ENCODE measurements around the gene MTNR1A. TPM values are rescaled to one million over a fixed set of nuclear protein-coding genes. Genes with fewer than 3 reads are reported as not detected.
"Not testable (repeated sequence)": the region's sequence is repeated elsewhere in the genome, so short reads cannot be mapped to it uniquely, and the experiment has no call there.

The MTNR1A gene
- total and polyA plus RNA-seq, 7 donors, result 1.6 to 3.1 TPM; not detected in 5

DNA sequence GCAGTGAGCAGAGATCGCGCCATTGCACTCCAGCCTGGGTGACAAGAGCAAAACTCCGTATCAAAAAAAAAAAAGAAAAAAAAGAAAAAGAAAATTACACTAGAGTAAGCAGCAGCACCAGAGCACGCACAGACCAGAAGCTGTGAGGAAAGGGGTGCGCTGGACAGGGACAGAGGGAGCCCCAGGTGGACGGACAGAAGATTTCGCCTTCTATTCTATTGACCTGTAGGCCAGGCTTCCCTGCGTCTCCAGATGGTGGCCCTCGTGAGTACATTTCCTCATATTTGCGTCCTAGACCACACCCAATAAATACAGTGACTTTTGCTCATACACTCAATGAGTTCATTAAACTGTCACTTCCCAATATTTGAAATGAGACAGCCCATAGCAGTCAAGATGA, 19.1 kb downstream of the MTNR1A start:
- Histone ChIP-seq H3K27ac (no peak overlapping the region), H3K27me3 (no peaks in the 10 kb centered on the region), H3K9me3 (peaks cover 0 to 5% (median 2%) of the 10 kb centered on the region in 4 donors), H3K36me3 (no peaks in the 10 kb centered on the region), H3K4me3 (no peak overlapping the region), H3K4me1 (no peaks in the 10 kb centered on the region)
- intact Hi-C loops (cut with DNase I), result no loop called here
- DNase-seq, result no peak
- TF ChIP-seq CTCF (IDR thresholded peaks at IDR 0.05) (no peak), POLR2A (IDR thresholded peaks at IDR 0.05) (no peak), POLR2AphosphoS5 (IDR thresholded peaks at IDR 0.05) (no peak), EP300 (IDR thresholded peaks at IDR 0.05) (no peak)
- 81 to 84% methylated on average over 10 of the region's 10 CpGs for WGBS, 2 donors

GRCh38 chr4:186534056-186534455, 21.3 kb downstream of the MTNR1A start:
- Histone ChIP-seq H3K36me3 (no peaks in the 10 kb centered on the region), H3K27me3 (no peaks in the 10 kb centered on the region), H3K4me1 (no peaks in the 10 kb centered on the region), H3K9me3 (no peaks in the 10 kb centered on the region), H3K27ac (no peak overlapping the region), H3K4me3 (no peak overlapping the region)
- WGBS, 2 donors, result 96 to 98% methylated on average over 21 of the region's 21 CpGs
- TF ChIP-seq CTCF (IDR thresholded peaks at IDR 0.05) (no peak), POLR2A (IDR thresholded peaks at IDR 0.05) (no peak), POLR2AphosphoS5 (IDR thresholded peaks at IDR 0.05) (no peak), EP300 (IDR thresholded peaks at IDR 0.05) (no peak)
- intact Hi-C loops (cut with DNase I), result no loop called here
- no peak for DNase-seq

- H3K4me3 ChIP-seq; H3K4me1 ChIP-seq; H3K9me3 ChIP-seq; H3K27me3 ChIP-seq; DNase-seq; H3K27ac ChIP-seq; H3K36me3 ChIP-seq; intact Hi-C loops (cut with DNase I): not testable (repeated sequence)
- 88 to 89% methylated on average over 4 of the region's 4 CpGs for WGBS, 2 donors
These were observed 31.4 kb downstream of the MTNR1A start for GRCh38 chr4:186523927-186524326.

DNA sequence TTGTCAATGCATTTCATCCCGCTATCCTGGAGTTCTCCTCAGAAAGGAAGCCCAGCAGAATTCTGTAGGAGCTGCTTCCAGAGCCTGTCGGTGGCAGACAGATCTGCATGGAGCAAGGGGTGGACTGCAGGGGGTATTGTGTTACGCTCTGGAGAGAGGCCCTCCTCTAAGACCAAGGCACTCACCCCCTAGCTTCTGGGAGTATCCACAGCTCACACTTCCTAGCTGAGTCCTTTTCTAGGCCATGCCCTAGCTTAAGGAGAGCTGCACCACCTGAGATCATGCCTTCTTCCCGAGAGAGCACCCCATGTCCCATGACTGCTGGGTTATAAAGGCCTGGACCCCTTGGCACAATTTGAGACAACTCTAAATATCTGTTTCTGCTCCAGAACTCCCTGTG, 39.1 kb downstream of the MTNR1A start:
- Histone ChIP-seq H3K4me3 (no peak overlapping the region), H3K4me1 (no peaks in the 10 kb centered on the region), H3K9me3 (peaks cover 0 to 2% (median 0%) of the 10 kb centered on the region in 4 donors), H3K27me3 (no peaks in the 10 kb centered on the region), H3K27ac (no peak overlapping the region), H3K36me3 (no peaks in the 10 kb centered on the region)
- no peak for TF ChIP-seq POLR2AphosphoS5 (IDR thresholded peaks at IDR 0.05)
- no peak for TF ChIP-seq CTCF (IDR thresholded peaks at IDR 0.05)
- TF ChIP-seq POLR2A (IDR thresholded peaks at IDR 0.05), result no peak
- no peak for TF ChIP-seq EP300 (IDR thresholded peaks at IDR 0.05)
- intact Hi-C loops (cut with DNase I), result no loop called here
- no peak for DNase-seq
- WGBS, 2 donors, result 71 to 83% methylated on average over 4 of the region's 4 CpGs

- H3K9me3 ChIP-seq, result peaks cover 0 to 6% (median 2%) of the 10 kb centered on the region in 4 donors
- TF ChIP-seq CTCF (IDR thresholded peaks at IDR 0.05) (no peak), POLR2A (IDR thresholded peaks at IDR 0.05) (no peak), EP300 (IDR thresholded peaks at IDR 0.05) (no peak), POLR2AphosphoS5 (IDR thresholded peaks at IDR 0.05) (no peak)
- H3K27me3 ChIP-seq, result no peaks in the 10 kb centered on the region
- H3K27ac ChIP-seq, result no peak overlapping the region
- DNase-seq, result no peak
- 82 to 86% methylated on average over 8 of the region's 8 CpGs for WGBS, 2 donors
- H3K4me3 ChIP-seq, result no peak overlapping the region
- intact Hi-C loops (cut with DNase I), result no loop called here
- no peaks in the 10 kb centered on the region for H3K36me3 ChIP-seq
- H3K4me1 ChIP-seq, result no peaks in the 10 kb centered on the region
These were observed 41.0 kb downstream of the MTNR1A start for GRCh38 chr4:186514271-186514950.

GRCh38 chr4:186504771-186505170, 50.6 kb downstream of the MTNR1A start:
- H3K27ac ChIP-seq; H3K4me3 ChIP-seq; H3K36me3 ChIP-seq; H3K27me3 ChIP-seq; DNase-seq; intact Hi-C loops (cut with DNase I); H3K4me1 ChIP-seq; H3K9me3 ChIP-seq: not testable (repeated sequence)
- WGBS, 2 donors, result 94 to 96% methylated on average over 8 of the region's 8 CpGs

All from sigmoid colon (tissue), 7 donors.